VCaP (cell line): Measurements from ENCODE around the gene NXN.
"Not testable (repeated sequence)": the region's sequence is repeated elsewhere in the genome, so short reads cannot be mapped to it uniquely, and the experiment has no call there.

Source experiments
- H3K27ac ChIP-seq: fragments of 450-650 bp; 2 replicates; pipeline ENCODE4 v1.5.1; 2017
- TF ChIP-seq, protein P1 (sequence below): fragments of 450-650 bp; conservative IDR thresholded peaks from 2 replicates; pipeline ENCODE4 v1.5.1; 2017; ENCODE audit warnings: mild to moderate bottlenecking, moderate library complexity

NXN gene

DNA sequence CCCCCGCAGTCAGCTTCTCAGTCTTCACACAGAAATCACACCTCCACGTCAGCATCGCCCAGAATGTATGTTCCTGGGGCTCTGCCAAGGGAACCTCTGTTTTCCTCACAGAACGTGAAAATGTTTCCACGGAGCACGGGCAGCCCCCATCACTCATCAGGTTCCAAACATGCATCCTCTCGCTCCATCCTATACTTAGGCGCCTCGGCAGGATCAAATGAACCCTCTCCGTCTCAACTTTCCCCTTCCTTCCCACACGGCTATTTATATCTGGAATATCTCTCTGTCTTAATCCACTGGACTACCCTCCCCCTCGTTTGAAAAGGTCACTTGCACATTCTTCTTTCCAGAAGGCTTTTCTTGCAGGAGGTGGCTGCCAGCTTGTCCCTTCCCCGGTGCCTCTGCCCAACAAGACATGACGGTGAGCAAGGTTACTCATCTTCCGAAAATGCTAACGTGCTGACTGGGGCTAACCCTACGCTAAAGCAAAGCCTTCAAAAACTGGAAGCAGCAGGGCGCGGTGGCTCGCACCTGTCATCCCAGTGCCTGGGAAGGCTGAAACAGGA, 21.6 kb downstream of the NXN start:
- no peak overlapping the region for H3K27ac ChIP-seq
- TF ChIP-seq, protein P1, sequence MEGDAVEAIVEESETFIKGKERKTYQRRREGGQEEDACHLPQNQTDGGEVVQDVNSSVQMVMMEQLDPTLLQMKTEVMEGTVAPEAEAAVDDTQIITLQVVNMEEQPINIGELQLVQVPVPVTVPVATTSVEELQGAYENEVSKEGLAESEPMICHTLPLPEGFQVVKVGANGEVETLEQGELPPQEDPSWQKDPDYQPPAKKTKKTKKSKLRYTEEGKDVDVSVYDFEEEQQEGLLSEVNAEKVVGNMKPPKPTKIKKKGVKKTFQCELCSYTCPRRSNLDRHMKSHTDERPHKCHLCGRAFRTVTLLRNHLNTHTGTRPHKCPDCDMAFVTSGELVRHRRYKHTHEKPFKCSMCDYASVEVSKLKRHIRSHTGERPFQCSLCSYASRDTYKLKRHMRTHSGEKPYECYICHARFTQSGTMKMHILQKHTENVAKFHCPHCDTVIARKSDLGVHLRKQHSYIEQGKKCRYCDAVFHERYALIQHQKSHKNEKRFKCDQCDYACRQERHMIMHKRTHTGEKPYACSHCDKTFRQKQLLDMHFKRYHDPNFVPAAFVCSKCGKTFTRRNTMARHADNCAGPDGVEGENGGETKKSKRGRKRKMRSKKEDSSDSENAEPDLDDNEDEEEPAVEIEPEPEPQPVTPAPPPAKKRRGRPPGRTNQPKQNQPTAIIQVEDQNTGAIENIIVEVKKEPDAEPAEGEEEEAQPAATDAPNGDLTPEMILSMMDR = no peak

DNA sequence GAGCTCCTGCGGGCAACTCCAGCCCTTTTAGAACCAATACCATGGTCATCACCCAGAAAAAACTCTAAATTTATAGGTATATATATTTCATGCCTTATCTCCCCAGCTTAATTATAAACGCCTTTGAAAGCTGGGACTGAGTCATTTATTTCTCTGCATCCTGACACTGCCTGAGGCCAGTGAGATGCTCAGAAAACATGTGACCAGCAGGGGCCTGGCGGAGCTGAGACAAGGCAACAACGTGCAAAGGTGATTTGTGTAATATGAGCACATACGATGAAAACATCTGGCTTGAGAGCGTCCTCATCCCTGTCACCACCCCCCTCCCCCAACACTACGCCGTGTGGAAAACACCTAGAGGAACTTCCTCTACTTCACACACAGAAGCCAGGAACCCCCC, 22.7 kb downstream of the NXN start:
- TF ChIP-seq, protein P1 = no peak
- H3K27ac ChIP-seq = no peak overlapping the region

DNA sequence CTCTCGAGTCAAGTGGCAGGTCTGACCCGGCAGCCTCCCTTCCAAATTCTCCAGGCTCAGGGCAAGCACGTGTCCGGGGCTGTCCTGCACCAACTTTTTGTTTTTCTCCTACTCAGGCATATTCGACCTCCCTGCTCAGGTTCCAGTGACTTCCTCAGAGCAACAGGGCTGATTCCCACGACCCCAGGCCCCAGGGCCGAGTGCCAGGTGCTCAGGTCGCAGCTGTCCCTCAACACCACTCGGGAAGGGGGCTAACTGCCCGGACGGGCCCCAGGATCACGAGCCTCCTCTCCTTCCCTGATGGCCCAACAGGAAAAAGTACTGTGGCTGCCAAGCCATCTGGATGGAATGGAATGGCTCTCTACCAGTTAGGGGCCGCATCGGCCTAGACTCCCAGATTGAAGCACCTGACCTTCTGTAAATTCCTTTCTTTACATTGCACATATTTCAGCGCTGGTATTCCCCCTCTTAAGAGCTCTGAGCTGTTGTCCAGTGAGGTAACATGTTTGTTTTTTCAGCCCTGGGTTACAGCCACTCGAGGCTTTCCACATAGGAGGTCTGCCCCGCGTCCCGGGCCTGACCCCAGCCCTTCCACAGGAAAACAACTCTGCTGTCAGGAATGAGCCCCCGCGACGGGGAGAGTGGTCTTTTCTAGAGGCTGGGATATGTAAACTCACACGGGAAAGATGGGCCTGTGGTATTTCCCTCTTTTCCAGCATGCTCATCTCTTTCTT, 25.0 kb downstream of the NXN start:
- H3K27ac ChIP-seq = no peak overlapping the region
- TF ChIP-seq, protein P1 = no peak

DNA sequence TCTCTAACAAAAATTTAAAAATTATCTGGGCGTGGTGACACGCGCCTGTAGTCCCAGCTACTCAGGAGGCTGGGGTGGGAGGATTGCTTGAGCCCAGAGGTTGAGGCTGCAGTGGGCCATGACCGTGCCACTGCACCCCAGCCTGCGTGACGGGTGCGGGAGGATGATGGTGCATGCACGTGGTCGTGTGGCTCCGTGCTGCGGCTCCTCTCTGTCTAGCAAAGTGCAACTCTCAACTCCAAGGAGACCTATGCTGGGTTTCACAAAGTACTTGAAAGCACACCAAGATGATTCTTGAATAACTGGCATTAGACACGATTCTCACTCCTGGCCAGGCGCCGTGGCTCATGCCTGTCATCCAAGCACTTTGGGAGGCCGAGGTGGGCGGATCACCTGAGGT, 25.8 kb downstream of the NXN start:
- no peak overlapping the region for H3K27ac ChIP-seq
- TF ChIP-seq, protein P1 = no peak

DNA sequence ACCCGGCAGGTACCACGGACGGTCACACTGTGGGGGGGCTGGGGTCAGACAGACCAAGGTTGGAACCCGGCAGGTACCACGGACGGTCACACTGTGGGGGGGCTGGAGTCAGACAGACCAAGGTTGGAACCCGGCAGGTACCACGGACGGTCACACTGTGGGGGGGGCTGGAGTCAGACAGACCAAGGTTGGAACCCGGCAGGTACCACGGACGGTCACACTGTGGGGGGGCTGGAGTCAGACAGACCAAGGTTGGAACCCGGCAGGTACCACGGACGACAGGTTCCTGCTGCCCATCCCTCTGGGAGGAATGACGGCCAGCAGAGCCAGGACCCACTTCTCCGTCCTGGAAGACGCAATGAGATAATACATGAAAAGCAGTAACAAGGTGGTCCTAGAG, 27.0 kb downstream of the NXN start:
- not testable (repeated sequence) for H3K27ac ChIP-seq

DNA sequence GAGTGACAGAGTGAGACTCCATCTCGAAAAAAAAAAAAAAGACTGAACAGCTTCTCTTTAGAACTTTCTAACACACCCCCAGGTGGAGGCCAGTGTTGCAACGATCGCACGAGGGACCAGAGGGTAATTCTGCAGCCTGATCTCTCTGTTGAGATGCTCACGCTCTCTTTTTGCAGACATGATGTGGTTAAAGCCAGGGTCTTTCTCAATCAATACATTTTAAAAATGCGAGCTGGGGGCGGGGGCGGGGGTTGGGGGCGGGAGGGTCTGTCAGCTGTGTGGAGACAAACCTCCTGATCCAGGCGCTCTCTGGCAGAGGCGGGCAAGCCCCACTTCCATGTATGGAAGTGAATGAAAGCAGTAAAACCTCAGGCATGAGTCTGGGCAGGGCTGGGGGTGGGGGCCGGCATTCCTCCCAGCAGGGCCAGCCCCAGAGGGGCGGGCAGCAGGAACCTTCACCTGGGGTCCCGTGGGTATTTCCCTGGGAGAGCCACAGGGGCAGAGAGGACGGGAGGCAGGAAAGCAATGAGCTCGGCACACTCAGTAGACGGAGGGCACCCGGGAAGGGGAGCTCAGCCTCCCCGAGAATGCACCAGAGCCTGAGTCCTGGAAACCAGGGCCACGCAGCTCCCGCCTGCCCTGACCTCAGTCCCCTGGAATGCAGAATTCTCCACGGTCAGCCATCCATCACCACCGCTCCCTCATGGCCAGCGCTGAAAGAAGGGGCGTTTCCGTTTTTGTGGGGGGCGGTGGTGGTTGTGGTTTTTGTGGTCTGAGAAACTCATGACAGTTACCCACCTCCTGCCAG, 28.0 kb downstream of the NXN start:
- H3K27ac ChIP-seq = no peak overlapping the region
- TF ChIP-seq, protein P1 = no peak

DNA sequence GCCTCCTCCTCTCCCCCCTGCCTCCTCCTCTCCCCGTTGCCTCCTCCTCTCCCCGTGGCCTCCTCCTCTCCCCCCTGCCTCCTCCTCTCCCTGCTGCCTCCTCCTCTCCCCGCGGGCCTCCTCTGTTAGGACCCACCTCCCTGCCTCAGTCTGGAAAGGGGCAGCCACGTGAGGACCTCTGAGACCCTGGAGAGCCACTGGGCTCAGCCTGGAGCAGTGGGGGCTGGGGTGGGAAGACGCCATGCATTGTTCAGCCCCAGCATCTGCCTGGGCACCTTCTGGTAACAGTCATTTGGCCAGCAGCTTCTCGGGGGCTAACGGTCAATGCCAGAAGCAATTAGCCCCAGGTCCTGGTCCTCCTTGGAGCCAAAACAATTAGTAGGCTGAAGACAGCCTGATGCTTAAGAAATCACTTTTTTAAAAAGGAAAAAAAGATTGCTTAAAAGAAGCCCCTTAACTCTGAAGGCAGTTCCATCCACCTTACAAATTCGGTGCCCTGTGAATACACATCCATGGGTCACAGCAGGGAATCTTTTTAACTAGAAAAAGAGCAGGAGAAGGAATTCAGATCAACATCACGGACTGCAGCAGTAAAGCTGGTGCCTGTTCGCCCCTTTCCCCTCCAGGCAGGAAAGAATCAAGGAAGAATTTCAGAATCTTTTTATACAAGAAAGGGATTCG, 29.8 kb downstream of the NXN start:
- TF ChIP-seq, protein P1 = no peak
- no peak overlapping the region for H3K27ac ChIP-seq
